HG02885 (cell line): ENCODE measurements around the gene SORCS2.

Experiments
- ATAC-seq: cut with Tn5 transposase; IDR thresholded peaks from one replicate; pipeline ENCODE4 v1.9.1; 2021; ENCODE audit warnings: mild to moderate bottlenecking; ENCODE audit not compliant: unreplicated experiment, poor library complexity

SORCS2 gene

GRCh38 chr4:7192252-7193029, at the start of gene SORCS2:
Gene SORCS2 (plus strand): TSS chr4:7192538.
- ATAC-seq: peak; percentile 78

GRCh38 chr4:7144374-7145290, 47.7 kb upstream of the SORCS2 start:
- no peak for ATAC-seq

GRCh38 chr4:7145291-7145934, 46.9 kb upstream of the SORCS2 start:
- ATAC-seq: no peak

GRCh38 chr4:7146059-7146785, 46.1 kb upstream of the SORCS2 start:
- no peak for ATAC-seq

GRCh38 chr4:7146786-7147115, 45.6 kb upstream of the SORCS2 start:
- no peak for ATAC-seq

GRCh38 chr4:7147261-7147660, 45.1 kb upstream of the SORCS2 start:
- no peak for ATAC-seq

GRCh38 chr4:7147661-7148310, 44.6 kb upstream of the SORCS2 start:
- ATAC-seq: no peak

- no peak for ATAC-seq
These were observed 44.0 kb upstream of the SORCS2 start for GRCh38 chr4:7148337-7148736.

GRCh38 chr4:7150036-7150635, 42.2 kb upstream of the SORCS2 start:
- no peak for ATAC-seq

GRCh38 chr4:7151668-7152227, 40.6 kb upstream of the SORCS2 start:
- ATAC-seq: no peak

- no peak for ATAC-seq
These were observed 38.6 kb upstream of the SORCS2 start for GRCh38 chr4:7153711-7154110.

GRCh38 chr4:7154351-7154981, 37.9 kb upstream of the SORCS2 start:
- ATAC-seq: no peak

GRCh38 chr4:7155590-7156071, 36.7 kb upstream of the SORCS2 start:
- no peak for ATAC-seq

GRCh38 chr4:7156328-7156727, 36.0 kb upstream of the SORCS2 start:
- no peak for ATAC-seq

GRCh38 chr4:7156761-7157488, 35.4 kb upstream of the SORCS2 start:
- ATAC-seq: no peak

GRCh38 chr4:7157666-7158065, 34.7 kb upstream of the SORCS2 start:
- no peak for ATAC-seq

GRCh38 chr4:7158081-7158750, 34.1 kb upstream of the SORCS2 start:
- ATAC-seq: no peak
